ENCODE results near the gene TRMT112.

GRCh38 chr11:64342869-64343745, 25.7 kb upstream of the TRMT112 start:
- no peak for TF ChIP-seq POLR2A (IDR thresholded peaks at IDR 0.05)
- no peak for TF ChIP-seq CTCF (IDR thresholded peaks at IDR 0.05)

All from right lobe of liver (tissue), 4 donors.